OCI-LY1 (cell line): ENCODE measurements around the gene YBX3.

Experiments used
- EZH2 ChIP-seq: fragments of 200-600 bp; sonication (generic), shearing (Covaris generic); IDR thresholded peaks from 2 replicates; pipeline ENCODE4 v1.8.0; 2017; ENCODE audit warnings: borderline replicate concordance, mixed run types, mild to moderate bottlenecking, antibody characterized with exemption, low read length, moderate library complexity, mixed read lengths
- TF ChIP-seq, protein P1 (sequence below): fragments of 200-600 bp; sonication (generic), shearing (Covaris generic); IDR thresholded peaks from 2 replicates; pipeline ENCODE4 v1.5.1; 2017; ENCODE audit warnings: mild to moderate bottlenecking, antibody characterized with exemption, low read length, moderate library complexity, mixed read lengths

DNA sequence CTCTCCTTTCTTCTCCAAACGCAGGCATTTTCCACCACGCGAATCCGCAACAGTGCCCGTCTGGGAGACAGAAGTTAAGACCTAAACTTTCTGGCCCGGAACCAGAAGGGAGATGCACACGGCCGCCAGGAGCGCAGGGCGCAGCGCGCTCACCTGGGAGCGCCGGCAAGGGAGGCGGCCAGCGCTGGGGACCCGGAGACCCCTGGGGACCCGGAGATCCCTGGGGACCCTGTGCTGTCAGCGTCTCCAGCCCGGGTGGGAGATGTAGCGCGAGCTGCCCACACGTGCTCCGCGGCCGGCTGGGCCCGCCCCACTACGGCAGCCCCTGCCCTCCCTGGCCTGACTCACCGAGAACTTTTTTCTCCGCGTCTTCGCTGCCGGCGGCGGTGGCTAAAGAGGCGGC lies 620 bp downstream of the YBX3 start:
- TF ChIP-seq, protein P1, sequence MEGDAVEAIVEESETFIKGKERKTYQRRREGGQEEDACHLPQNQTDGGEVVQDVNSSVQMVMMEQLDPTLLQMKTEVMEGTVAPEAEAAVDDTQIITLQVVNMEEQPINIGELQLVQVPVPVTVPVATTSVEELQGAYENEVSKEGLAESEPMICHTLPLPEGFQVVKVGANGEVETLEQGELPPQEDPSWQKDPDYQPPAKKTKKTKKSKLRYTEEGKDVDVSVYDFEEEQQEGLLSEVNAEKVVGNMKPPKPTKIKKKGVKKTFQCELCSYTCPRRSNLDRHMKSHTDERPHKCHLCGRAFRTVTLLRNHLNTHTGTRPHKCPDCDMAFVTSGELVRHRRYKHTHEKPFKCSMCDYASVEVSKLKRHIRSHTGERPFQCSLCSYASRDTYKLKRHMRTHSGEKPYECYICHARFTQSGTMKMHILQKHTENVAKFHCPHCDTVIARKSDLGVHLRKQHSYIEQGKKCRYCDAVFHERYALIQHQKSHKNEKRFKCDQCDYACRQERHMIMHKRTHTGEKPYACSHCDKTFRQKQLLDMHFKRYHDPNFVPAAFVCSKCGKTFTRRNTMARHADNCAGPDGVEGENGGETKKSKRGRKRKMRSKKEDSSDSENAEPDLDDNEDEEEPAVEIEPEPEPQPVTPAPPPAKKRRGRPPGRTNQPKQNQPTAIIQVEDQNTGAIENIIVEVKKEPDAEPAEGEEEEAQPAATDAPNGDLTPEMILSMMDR = no peak
- no peak for TF ChIP-seq EZH2
